ENCODE results near the gene RAPGEF6.

Gene RAPGEF6

GRCh38 chr5:131615957-131616356, 19.1 kb downstream of the RAPGEF6 start:
- peaks cover 34% of the 10 kb centered on the region for H4K20me1 ChIP-seq (ENCODE audit: control insufficient read depth, insufficient read depth, low read depth, low read length)
- H3K27ac ChIP-seq (ENCODE audit: low read depth, low read length) = no peak overlapping the region
- no peak for TF ChIP-seq EZH2phosphoT487 (IDR thresholded peaks at IDR 0.05; ENCODE audit: borderline replicate concordance, low read length)
- TF ChIP-seq CTCF (IDR thresholded peaks at IDR 0.05; ENCODE audit: low read depth, low read length, poor library complexity, severe bottlenecking) = no peak
- H3K36me3 ChIP-seq (ENCODE audit: control insufficient read depth, low read length) = peaks cover 49% of the 10 kb centered on the region
- peaks cover 4% of the 10 kb centered on the region; the same call in 1 of the 2 replicates for H3F3A ChIP-seq (ENCODE audit: control insufficient read depth, insufficient read depth)
- no peak overlapping the region for H3K4me2 ChIP-seq (ENCODE audit: low read length)
- H3K79me2 ChIP-seq (ENCODE audit: control insufficient read depth, low read length) = peaks cover 100% of the 10 kb centered on the region
- H3K4me1 ChIP-seq (ENCODE audit: control insufficient read depth, low read length) = peaks cover 24% of the 10 kb centered on the region
- H3K27me3 ChIP-seq (ENCODE audit: control insufficient read depth, low read length) = no peaks in the 10 kb centered on the region
- no peaks in the 10 kb centered on the region for H3K9me2 ChIP-seq (replicated peaks; ENCODE audit: control insufficient read depth, low read length)
- H3K4me3 ChIP-seq (ENCODE audit: low read length) = no peak overlapping the region
- H3K9me3 ChIP-seq (ENCODE audit: control insufficient read depth, insufficient read depth, low read length) = no peaks in the 10 kb centered on the region

- Histone ChIP-seq H3K36me3 (ENCODE audit: control insufficient read depth, low read length) (peaks cover 45% of the 10 kb centered on the region), H3K9me3 (ENCODE audit: control insufficient read depth, insufficient read depth, low read length) (no peaks in the 10 kb centered on the region), H3K27ac (ENCODE audit: low read depth, low read length) (no peak overlapping the region), H3K27me3 (ENCODE audit: control insufficient read depth, low read length) (no peaks in the 10 kb centered on the region), H3K4me1 (ENCODE audit: control insufficient read depth, low read length) (peaks cover 27% of the 10 kb centered on the region), H3K4me3 (ENCODE audit: low read length) (no peak overlapping the region), H3K9me2 (replicated peaks; ENCODE audit: control insufficient read depth, low read length) (no peaks in the 10 kb centered on the region), H4K20me1 (ENCODE audit: control insufficient read depth, insufficient read depth, low read depth, low read length) (peaks cover 30% of the 10 kb centered on the region), H3K79me2 (ENCODE audit: control insufficient read depth, low read length) (peaks cover 100% of the 10 kb centered on the region), H3K4me2 (ENCODE audit: low read length) (peak overlapping the region; percentile 18; the same call in 1 of the 2 replicates), H3F3A (ENCODE audit: control insufficient read depth, insufficient read depth) (no peaks in the 10 kb centered on the region)
- TF ChIP-seq EZH2phosphoT487 (IDR thresholded peaks at IDR 0.05; ENCODE audit: borderline replicate concordance, low read length) (no peak), CTCF (IDR thresholded peaks at IDR 0.05; ENCODE audit: low read depth, low read length, poor library complexity, severe bottlenecking) (no peak)
These were observed 21.6 kb downstream of the RAPGEF6 start for GRCh38 chr5:131613423-131613822.

- TF ChIP-seq CTCF (IDR thresholded peaks at IDR 0.05; ENCODE audit: low read depth, low read length, poor library complexity, severe bottlenecking) (no peak), EZH2phosphoT487 (IDR thresholded peaks at IDR 0.05; ENCODE audit: borderline replicate concordance, low read length) (no peak)
- Histone ChIP-seq H3K9me3 (ENCODE audit: control insufficient read depth, insufficient read depth, low read length) (no peaks in the 10 kb centered on the region), H3K36me3 (ENCODE audit: control insufficient read depth, low read length) (peaks cover 32% of the 10 kb centered on the region), H3K4me3 (ENCODE audit: low read length) (no peak overlapping the region), H3K27me3 (ENCODE audit: control insufficient read depth, low read length) (no peaks in the 10 kb centered on the region), H3K27ac (ENCODE audit: low read depth, low read length) (no peak overlapping the region), H3K4me2 (ENCODE audit: low read length) (no peak overlapping the region), H4K20me1 (ENCODE audit: control insufficient read depth, insufficient read depth, low read depth, low read length) (peaks cover 27% of the 10 kb centered on the region), H3F3A (ENCODE audit: control insufficient read depth, insufficient read depth) (no peaks in the 10 kb centered on the region), H3K4me1 (ENCODE audit: control insufficient read depth, low read length) (peaks cover 24% of the 10 kb centered on the region), H3K79me2 (ENCODE audit: control insufficient read depth, low read length) (peaks cover 100% of the 10 kb centered on the region), H3K9me2 (replicated peaks; ENCODE audit: control insufficient read depth, low read length) (no peaks in the 10 kb centered on the region)
These were observed 24.0 kb downstream of the RAPGEF6 start for GRCh38 chr5:131611064-131611381.
